Muscle of back (tissue), 11 donors: ENCODE data around the gene CERKL. TPM values are rescaled to one million over a fixed set of nuclear protein-coding genes. Genes with fewer than 3 reads are reported as not detected.

Experiments
- DNase-seq, 3 donors: peaks; one replicate each; pipeline versions ENCODE4 v3.0.0 to v3.0.0-alpha.2; 2013
- polyA plus RNA-seq, 10 donors: library from polyadenylated mRNA; unstranded; fragments of 120-200 nt; gene quantifications; one replicate each; pipeline ENCODE4 v1.2.1, GENCODE V29; 2013; ENCODE audit not compliant: insufficient read length in 10 of 10

CERKL gene
- polyA plus RNA-seq, 10 donors = 5.7 to 11.2 (median 8.3) TPM

- no peak for DNase-seq
Observed at GRCh38 chr2:181678861-181679543, 22.1 kb upstream of the CERKL start.

DNA sequence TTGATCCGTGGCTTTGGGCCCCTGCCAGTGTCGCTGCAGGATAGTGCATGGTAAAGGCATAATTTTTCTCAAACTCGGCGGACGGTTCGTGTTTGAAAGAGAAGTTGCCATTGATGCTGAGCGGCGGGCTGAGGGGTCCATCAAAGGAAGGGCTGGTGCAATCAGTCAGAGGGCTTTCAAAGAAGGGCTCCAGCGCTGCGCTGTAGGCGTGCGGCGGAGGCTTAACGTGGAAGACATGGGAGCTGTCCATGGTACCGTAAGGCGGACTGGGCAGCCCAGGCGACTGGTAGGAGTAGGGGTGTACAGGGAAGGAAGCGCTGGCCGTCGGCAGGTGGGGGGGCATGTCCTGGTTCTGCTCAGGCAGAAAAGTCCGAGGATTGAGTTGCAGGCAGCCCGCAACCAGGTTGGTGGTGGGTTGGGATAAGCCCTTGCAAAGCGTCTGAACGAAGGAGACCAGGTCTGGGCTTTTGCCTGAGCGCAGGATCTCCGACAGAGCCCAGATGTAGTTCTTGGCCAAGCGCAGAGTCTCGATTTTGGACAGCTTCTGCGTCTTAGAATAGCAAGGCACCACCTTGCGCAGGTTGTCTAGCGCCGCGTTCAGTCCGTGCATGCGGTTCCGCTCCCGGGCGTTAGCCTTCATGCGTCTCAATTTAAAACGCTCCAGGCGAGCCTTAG lies 21.1 kb upstream of the CERKL start:
- peak; percentile 70 to 91 (median 87) for DNase-seq

DNA sequence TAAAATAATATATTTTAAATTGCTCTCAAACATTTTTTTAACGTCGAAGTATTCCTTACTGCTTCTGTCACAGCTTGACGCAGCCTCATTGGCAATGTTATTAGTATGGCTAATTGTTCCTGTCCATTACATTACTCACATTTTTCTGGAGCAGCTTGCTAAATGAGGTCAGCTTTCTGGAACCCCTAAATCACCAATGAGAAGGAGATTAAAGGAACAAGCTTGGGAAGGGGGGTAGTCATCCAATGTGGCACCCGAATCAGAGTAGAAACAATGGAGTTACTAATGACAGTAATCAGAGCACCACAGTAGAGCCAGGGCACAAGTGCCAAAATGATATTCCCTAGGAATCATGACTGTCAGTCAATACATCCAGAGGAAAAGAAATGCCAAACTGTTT lies 18.3 kb upstream of the CERKL start:
- no peak for DNase-seq

- DNase-seq = no peak
Observed at GRCh38 chr2:181674461-181674860, 17.6 kb upstream of the CERKL start.

DNA sequence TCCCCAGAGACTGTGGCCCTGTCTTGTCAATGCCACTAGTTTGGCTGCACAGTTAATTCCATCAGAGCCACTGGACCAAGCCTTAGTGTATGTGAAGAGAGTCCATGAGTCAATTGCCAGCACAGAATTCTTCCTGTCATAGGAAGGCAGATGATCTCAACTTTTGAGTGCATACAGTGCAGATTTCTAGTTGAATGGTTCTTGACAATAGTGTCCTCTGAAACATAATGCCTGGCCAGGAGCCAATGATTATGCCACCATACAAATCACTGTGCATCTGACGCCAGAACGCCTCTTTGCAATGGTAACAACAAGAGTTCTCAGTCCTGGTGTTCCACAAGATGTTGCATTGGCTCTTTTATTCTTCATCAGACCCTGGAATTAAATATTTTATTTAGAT lies 16.3 kb upstream of the CERKL start:
- DNase-seq = no peak

DNA sequence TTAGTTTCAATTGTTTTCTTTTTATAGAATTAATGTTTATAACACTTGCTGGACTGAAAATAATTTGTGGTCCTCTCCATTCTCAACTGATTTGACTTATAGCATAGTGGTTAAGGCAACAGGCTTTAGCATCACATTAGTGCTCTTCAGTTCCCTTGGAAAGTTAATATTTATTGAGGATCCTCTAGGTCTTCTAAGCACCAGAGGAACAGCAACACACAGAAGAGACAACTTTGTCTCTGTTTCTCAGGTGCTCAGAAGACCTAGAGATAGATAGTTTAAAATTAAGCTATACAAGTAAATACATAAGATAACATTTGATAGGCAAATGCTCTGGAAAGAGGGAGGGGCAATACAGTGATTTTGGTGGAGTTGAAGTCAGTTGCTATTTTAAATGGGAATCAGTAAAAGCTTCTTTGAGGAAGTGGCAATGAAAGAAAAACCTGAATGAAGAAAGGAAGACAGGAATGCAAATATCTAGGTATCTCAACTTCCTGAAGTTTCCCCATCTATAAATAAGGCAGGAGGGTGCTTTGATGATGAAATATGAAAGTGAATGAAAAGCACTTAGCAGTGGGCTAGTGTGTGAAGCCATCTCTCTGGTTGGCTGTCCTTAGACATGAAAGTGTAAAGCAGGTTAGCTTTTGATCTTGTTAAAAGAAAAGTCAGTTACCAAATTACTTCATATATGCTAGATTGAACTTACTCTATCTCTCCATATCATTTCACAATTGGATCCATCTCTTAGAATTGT lies 15.5 kb upstream of the CERKL start:
- DNase-seq = no peak

DNA sequence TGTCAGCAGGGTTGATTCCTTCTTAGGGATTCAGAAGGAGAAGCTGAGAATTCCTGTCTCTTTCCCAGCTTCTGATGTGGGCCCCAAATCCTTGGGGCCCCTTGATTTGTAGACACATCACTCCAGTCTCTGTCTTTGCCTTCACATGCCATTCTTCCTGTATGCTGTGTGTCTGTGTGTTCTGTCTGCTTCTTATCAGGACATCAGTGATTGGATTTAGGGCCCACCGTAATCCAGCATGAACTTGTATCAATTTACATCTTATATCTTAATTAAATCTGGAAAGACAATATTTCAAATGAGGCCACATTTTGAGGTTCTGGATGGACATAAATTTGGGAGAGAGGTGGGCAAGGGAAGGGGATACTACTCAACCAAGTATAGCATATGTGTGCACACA lies 13.7 kb upstream of the CERKL start:
- no peak for DNase-seq

DNA sequence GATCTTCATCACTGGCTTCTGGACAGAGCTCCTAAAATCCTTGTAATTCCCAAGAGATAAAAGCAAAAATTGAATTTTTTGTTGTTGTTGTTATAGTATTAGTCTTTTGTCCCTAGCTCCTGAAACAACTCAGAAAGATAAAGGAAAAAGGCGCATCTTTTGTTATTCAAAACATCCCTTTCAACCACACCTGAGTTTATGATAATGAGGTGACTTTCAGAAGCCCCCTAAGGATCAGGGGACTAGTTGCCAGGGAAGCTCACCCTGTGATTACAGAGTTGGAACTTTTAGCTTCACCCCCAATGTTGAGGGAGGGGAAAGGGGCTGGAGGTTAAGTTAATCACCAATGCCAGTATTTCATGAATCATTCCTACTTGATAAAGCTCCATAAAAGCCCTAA lies 10.3 kb upstream of the CERKL start:
- no peak for DNase-seq

DNA sequence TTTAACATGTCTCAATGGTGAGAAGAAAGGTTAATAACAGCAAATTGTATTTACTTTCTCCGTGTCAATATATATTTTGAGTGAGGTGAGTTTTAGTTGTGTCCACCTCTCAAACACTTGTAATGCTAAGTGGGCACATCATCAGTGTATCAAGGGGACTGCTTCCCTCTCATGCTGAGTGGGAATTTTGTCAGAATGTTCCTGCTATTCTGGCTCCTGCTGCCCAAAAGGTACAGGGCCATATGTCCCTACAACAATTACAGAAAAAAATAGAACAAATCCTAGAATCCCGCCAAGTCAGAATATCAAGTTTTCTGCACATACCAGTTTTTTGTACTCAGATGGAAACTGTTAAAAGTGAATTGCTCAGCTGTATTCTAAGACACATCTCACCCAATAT lies 5.4 kb upstream of the CERKL start:
- no peak for DNase-seq

DNA sequence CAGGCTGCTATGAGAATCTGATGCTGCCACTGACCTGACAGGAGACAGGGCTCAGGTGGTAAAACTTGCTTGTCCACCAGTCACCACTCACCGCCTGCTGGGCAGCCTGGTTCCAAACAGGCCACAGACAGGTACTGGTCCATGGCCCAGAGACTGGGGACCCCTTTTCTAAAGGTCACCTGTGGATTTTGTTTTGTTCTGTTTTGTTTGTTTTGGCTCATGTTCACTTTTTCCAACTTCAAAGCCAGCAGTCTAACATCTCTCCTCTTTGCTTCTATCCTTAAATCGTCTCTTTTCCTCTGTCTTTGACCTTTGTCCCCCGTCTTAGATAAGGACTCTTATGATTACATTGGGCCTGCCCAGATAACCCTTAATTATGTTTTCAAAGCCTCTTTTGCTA lies 3.3 kb upstream of the CERKL start:
- DNase-seq = no peak

- DNase-seq = no peak
Observed at GRCh38 chr2:181658444-181658843, 1.5 kb upstream of the CERKL start.

DNA sequence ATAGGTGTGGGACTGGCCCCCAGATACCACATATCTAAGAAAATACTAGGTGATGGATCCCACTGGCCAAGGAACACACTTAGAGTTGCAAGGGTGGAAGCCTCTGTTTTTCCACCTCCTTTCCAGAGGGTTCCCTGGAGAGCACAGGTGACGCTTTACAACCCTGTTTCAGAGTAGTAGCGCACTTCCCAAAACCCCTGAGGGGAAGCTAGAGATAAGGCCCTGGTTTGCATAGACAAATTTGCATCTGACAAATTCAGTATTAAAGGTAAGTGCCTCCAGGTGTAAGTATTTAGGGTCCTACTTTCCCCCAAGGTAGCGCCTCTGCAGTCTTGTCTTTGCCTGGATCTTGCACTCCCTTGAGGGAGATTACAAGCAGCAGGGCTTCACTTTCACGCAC lies 474 bp upstream of the CERKL start:
- no peak for DNase-seq

DNA sequence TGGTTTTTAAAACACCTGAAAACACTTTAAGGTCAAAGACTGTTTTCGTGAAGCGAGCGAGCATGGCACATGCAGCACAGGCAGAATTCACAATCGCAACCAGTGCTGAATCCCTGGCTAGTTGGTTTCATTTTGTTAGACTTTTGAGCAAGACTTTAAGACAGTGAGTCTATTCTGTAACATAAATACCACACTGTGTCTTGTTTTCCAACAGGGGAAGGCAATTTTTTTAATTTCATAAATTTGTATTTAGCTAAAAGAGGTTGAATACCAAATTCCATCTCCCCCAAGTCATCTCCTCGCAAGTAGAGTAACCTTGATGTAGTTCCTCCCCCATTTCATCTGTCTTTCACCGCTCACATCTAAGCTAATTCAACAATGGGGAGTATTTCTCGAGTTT lies 1.4 kb downstream of the CERKL start:
- DNase-seq = no peak

GRCh38 chr2:181649436-181649979 lies 7.4 kb downstream of the CERKL start:
- DNase-seq = no peak

GRCh38 chr2:181648478-181649155 lies 8.3 kb downstream of the CERKL start:
- DNase-seq = no peak

GRCh38 chr2:181646415-181646987 lies 10.4 kb downstream of the CERKL start:
- no peak for DNase-seq

DNA sequence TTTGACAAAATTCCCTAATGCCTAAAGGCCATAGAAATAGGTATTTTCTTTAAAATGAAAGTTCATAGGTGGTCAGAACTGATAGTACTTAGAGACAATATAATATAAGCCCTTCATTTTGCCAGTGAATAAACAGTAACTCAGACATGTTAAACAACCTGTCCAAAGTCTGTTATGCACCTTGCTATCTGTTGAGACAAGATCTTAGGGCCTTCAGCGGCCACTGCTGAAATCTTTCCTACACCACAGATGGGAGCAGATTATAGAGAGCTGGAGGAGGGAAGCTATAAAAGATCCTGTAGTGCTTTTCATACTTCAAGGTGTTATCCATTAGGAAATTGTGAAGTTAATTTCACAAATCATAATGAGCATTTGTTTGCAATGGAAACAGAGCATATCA lies 13.8 kb downstream of the CERKL start:
- no peak for DNase-seq

DNA sequence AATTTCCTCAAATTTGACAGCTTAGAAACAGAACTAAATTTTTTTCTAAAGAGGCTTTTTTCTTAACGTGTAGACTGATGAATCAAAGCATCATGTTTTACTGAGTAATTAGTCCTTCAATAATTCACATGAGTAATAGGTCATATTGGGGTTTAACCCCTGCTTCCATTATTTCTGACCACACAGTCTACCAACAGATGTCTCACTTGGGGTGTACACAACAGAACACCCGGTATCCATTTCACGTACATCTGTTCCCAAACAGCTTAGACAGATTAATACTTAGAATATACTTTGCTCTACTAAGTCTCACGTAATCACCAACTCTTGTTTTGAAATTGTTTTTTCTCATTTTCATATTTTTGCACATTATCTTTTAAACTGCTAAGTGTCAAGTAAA lies 14.8 kb downstream of the CERKL start:
- DNase-seq = no peak

DNA sequence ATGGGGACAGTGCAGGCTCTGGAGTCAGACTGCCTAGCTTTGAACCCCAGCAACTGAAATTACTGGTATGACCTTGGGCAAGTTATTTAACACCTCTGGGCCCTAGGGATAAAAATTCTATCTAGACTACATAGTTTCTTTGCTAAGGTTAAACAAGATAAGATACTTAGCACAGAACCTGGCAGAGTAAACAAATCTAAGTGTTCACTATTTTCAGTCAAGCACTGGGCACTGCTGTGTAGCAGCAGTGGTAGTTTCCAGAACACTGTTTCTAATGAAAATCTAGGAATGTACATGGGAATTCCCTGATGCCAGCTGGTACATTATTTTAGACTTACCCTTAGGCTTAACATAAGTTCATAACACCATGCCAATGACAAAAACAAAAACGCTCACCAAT lies 17.2 kb downstream of the CERKL start:
- DNase-seq = no peak

- DNase-seq = no peak
Observed at GRCh38 chr2:181632733-181633401, 24.0 kb downstream of the CERKL start.
